Measurements from ENCODE around the gene MBTPS1.

MBTPS1 gene

DNA sequence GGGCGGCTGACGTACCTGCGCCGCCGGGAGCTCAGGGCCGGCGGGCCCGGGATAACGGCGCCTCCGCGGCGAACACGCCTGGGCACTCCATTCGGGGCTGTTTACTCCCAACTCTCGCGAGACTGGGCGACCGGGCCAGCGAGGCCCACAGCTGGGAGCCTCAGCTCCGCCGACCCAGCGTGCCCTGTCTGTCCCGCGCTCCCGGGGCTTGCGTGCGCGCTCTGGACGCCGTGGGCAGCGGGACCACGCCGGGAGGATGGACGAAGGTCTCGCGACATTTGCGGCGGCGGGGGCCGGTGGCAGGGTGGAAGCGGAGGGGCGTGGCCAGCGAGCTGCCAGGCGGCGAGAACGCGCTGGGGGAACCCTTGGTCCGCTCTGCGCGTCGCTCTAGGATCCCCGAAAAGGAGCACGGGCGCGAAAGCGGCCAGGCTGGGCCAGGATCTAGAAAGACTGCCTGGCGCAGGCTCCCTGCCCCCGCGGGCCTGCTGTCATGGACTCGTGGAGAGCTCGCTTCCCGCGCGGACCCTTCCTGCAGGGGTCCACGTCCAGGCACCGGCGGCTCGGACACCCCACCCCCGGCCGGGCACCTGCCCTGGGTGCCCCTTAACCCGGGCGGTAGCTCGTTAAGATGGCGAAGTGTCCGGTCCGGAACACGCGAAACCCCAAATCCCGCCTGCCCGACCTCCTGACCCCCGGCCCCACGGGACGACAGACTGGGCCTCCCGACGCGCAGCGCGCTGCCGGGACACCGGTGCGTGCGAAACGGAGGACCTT lies at the start of gene MBTPS1:
TSS of gene MBTPS1 (minus strand) at position 223 of the 774 bp plus-strand sequence. CDS start 15,159 bp downstream, outside the sequence.
- Mint-ChIP-seq H3K9me3 (no peaks in the 10 kb centered on the region), H3K27ac (peak within 1 kb of the TSS; percentile 99), H3K27me3 (ENCODE audit: low read depth, poor library complexity) (no peaks in the 10 kb centered on the region)

DNA sequence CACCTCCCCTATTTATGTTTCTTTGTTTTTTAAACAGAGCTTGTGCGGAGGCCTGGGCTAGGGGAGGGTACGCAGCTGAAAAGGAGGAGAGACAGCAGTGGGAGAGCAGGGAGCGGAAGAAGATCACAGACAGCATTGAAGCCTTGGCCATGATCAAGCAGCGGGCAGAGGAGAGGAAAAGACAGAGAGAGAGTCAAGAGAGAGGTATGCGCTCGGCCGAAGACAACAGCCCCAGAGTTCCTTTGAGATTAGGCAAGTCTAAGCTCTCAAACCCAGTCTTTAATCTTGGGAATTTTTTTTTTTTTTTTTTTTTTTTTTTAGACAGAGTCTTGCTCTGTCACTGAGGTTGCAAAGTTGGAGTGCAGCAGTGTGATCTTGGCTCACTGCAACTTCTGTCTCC lies 49.0 kb upstream of the MBTPS1 start:
- H3K27me3 Mint-ChIP-seq (ENCODE audit: low read depth, poor library complexity): peaks cover 27% of the 10 kb centered on the region
- H3K36me3 Mint-ChIP-seq (ENCODE audit: low read depth): no peaks in the 10 kb centered on the region
- H3K27ac Mint-ChIP-seq: peak overlapping the region; percentile 9
- TF ChIP-seq, protein P1, sequence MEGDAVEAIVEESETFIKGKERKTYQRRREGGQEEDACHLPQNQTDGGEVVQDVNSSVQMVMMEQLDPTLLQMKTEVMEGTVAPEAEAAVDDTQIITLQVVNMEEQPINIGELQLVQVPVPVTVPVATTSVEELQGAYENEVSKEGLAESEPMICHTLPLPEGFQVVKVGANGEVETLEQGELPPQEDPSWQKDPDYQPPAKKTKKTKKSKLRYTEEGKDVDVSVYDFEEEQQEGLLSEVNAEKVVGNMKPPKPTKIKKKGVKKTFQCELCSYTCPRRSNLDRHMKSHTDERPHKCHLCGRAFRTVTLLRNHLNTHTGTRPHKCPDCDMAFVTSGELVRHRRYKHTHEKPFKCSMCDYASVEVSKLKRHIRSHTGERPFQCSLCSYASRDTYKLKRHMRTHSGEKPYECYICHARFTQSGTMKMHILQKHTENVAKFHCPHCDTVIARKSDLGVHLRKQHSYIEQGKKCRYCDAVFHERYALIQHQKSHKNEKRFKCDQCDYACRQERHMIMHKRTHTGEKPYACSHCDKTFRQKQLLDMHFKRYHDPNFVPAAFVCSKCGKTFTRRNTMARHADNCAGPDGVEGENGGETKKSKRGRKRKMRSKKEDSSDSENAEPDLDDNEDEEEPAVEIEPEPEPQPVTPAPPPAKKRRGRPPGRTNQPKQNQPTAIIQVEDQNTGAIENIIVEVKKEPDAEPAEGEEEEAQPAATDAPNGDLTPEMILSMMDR (IDR thresholded peaks at IDR 0.05): no peak
- DNase-seq: no peak
- no peak overlapping the region for H3K4me3 Mint-ChIP-seq
- H3K9me3 Mint-ChIP-seq: no peaks in the 10 kb centered on the region
- H3K4me1 Mint-ChIP-seq: peaks cover 24% of the 10 kb centered on the region

More for the DNA sequence above, at the start of gene MBTPS1:
- peak; percentile 99 for DNase-seq
- peak within 1 kb of the TSS; percentile 95 for H3K4me3 Mint-ChIP-seq
- H3K4me1 Mint-ChIP-seq: peaks cover 28% of the 10 kb centered on the region
- TF ChIP-seq, protein P1 (IDR thresholded peaks at IDR 0.05): no peak
- H3K36me3 Mint-ChIP-seq (ENCODE audit: low read depth): peaks cover 4% of the 10 kb centered on the region

DNA sequence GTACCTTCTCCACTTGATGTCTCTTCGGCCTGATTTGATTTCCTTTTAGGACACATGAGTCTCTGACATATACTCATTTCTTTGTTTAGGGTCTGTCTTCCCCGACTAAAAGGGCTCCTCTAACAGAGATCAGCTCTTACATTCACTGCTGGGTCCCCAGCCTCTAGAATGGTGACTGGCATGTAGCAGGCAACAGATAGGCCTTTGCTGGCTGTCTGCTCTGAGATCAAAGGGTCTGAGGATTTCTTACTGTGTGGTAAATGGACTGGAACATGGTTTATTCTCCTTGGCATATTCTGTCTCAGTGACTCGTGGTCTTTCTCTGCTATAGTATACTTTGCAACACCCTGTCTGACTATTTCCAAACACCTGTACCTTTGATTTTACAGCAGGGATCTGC lies 45.1 kb upstream of the MBTPS1 start:
- Mint-ChIP-seq H3K4me3 (no peak overlapping the region), H3K4me1 (peaks cover 33% of the 10 kb centered on the region), H3K27ac (no peak overlapping the region), H3K9me3 (no peaks in the 10 kb centered on the region), H3K27me3 (ENCODE audit: low read depth, poor library complexity) (peaks cover 18% of the 10 kb centered on the region), H3K36me3 (ENCODE audit: low read depth) (no peaks in the 10 kb centered on the region)
- no peak for DNase-seq
- TF ChIP-seq, protein P1 (IDR thresholded peaks at IDR 0.05): no peak

DNA sequence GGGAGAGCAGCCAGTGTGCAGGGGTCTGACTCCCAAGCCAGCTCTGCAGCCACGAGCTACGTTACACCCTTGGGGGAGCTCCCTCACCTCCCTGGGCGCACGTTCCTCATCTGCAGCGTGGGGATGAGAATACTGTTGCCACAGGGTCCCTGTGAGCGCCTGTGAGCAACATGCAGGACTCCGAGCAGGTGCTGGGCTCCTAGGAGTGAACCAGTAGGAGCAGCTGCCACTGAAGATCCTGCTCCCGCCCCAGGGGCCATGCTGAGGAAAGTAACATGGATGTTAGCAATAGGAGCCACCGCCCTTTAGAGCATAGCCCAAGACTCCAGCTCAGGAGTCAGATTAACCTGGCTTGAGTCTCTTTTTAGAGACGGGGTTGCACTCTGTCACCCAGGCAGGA lies 44.3 kb upstream of the MBTPS1 start:
- TF ChIP-seq, protein P1 (IDR thresholded peaks at IDR 0.05): no peak
- H3K4me3 Mint-ChIP-seq: no peak overlapping the region
- no peaks in the 10 kb centered on the region for H3K36me3 Mint-ChIP-seq (ENCODE audit: low read depth)
- peaks cover 38% of the 10 kb centered on the region for H3K4me1 Mint-ChIP-seq
- peaks cover 15% of the 10 kb centered on the region for H3K27me3 Mint-ChIP-seq (ENCODE audit: low read depth, poor library complexity)
- DNase-seq: no peak
- no peak overlapping the region for H3K27ac Mint-ChIP-seq
- H3K9me3 Mint-ChIP-seq: peaks cover 5% of the 10 kb centered on the region

DNA sequence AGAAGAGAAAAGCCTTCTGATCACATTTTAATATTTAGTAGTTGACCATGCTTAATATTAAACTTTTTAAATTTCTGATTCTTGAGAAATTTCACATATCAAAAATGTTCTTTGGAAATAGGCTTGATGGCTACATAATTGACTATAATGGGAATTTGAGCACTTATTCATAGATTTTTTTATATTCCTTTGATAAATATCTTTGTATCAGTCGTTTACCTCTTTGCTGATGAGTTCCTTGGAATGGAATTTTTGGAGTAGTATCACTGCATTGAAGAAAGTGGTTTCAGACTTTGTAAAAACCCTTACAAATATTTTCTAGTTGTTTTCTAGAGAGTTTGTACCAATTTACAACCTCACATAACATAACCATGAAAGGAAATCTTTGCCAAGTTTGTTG lies 43.1 kb upstream of the MBTPS1 start:
- H3K27me3 Mint-ChIP-seq (ENCODE audit: low read depth, poor library complexity): peaks cover 19% of the 10 kb centered on the region
- H3K27ac Mint-ChIP-seq: no peak overlapping the region
- TF ChIP-seq, protein P1 (IDR thresholded peaks at IDR 0.05): no peak
- H3K9me3 Mint-ChIP-seq: peaks cover 13% of the 10 kb centered on the region
- H3K4me1 Mint-ChIP-seq: peaks cover 42% of the 10 kb centered on the region
- H3K4me3 Mint-ChIP-seq: no peak overlapping the region
- no peaks in the 10 kb centered on the region for H3K36me3 Mint-ChIP-seq (ENCODE audit: low read depth)
- DNase-seq: no peak

DNA sequence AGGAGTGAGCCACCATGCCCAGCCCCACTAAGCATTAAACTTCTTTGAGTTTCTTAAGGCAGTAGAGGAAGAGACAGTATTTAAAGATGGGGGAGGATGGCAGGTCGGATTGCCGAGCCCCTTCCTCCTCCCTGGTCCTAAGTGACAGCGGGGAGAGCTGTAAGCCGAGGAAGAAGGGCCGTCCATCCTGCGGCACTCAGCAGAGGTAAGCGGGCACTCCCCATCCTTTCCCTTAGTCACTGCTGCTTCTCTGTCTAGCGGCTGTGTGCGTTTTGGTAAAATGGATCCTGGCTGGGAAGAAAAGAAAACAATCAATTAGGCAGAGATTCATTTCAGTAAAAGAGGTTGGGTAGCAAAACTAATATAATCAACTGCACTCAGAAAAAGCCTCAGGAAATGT lies 42.3 kb upstream of the MBTPS1 start:
- Mint-ChIP-seq H3K36me3 (ENCODE audit: low read depth) (no peaks in the 10 kb centered on the region), H3K27ac (no peak overlapping the region), H3K4me1 (peaks cover 49% of the 10 kb centered on the region), H3K4me3 (no peak overlapping the region), H3K9me3 (peaks cover 13% of the 10 kb centered on the region), H3K27me3 (ENCODE audit: low read depth, poor library complexity) (peaks cover 11% of the 10 kb centered on the region)
- TF ChIP-seq, protein P1 (IDR thresholded peaks at IDR 0.05): no peak
- no peak for DNase-seq
